Smooth muscle cell (in vitro differentiated cells): ENCODE data around the gene HSPD1. TPM values are rescaled to one million over a fixed set of nuclear protein-coding genes. Genes with fewer than 3 reads are reported as not detected.

Experiments used
- DNase-seq: peaks from one replicate; lab custom pipeline; 2025; ENCODE audit not compliant: unreplicated experiment; lab: John Stamatoyannopoulos, UW
- H2AFZ ChIP-seq: fragments of 200-600 bp; sonication (generic); 2 replicates; pipeline ENCODE4 v1.6.0; 2016; ENCODE audit warnings: antibody characterized with exemption, low read depth, mild to moderate bottlenecking
- H3F3A ChIP-seq: fragments of 200-600 bp; sonication (generic); 2 replicates; pipeline ENCODE4 v1.6.0; 2017; ENCODE audit warnings: antibody characterized with exemption, low read depth
- H3K27ac ChIP-seq: fragments of 200-600 bp; sonication (generic); 2 replicates; pipeline ENCODE4 v1.5.1; 2016; ENCODE audit warnings: low read depth, mild to moderate bottlenecking
- H3K27me3 ChIP-seq: fragments of 200-600 bp; sonication (generic); 2 replicates; pipeline ENCODE4 v1.6.1; 2016; ENCODE audit warnings: low read depth, mild to moderate bottlenecking
- H3K36me3 ChIP-seq: fragments of 200-600 bp; sonication (generic); 2 replicates; pipeline ENCODE4 v1.5.1; 2016; ENCODE audit warnings: low read depth
- H3K4me1 ChIP-seq: fragments of 200-600 bp; sonication (generic); 2 replicates; pipeline ENCODE4 v1.5.1; 2016; ENCODE audit warnings: low read depth
- H3K4me2 ChIP-seq: fragments of 200-600 bp; sonication (generic); 2 replicates; pipeline ENCODE4 v1.6.0; 2016; ENCODE audit warnings: mild to moderate bottlenecking
- H3K4me3 ChIP-seq: fragments of 200-600 bp; sonication (generic); 2 replicates; pipeline ENCODE4 v1.5.1; 2016; ENCODE audit warnings: mild to moderate bottlenecking
- H3K79me2 ChIP-seq: fragments of 200-600 bp; sonication (generic); 2 replicates; pipeline ENCODE4 v1.6.0; 2016; ENCODE audit warnings: low read depth, mild to moderate bottlenecking
- H3K9ac ChIP-seq: fragments of 200-600 bp; sonication (generic); 2 replicates; pipeline ENCODE4 v1.6.0; 2016; ENCODE audit warnings: low read depth
- H3K9me3 ChIP-seq: fragments of 200-600 bp; sonication (generic); replicated peaks from 2 replicates; pipeline ENCODE4 v1.5.1; 2016; ENCODE audit warnings: low read depth
- H4K20me1 ChIP-seq: fragments of 200-600 bp; sonication (generic); 2 replicates; pipeline ENCODE4 v1.6.0; 2016; ENCODE audit warnings: low read depth
- WGBS: methylation state at CpG from one replicate; pipeline ENCODE4 v1.1.7; 2016; ENCODE audit warnings: low lambda C conversion rate; 5-methylcytosine and 5-hydroxymethylcytosine counted together
- polyA plus RNA-seq: library from polyadenylated mRNA; unstranded; fragments of >200 nt; fragmentation: Nextera tagmentation; extraction: Ambion mirVana; gene quantifications from 2 replicates; pipeline ENCODE4 v1.2.1, GENCODE V29; 2016
- total RNA-seq: library from RNA; depleted of rRNA; stranded (reverse); fragments of >200 nt; gene quantifications from 2 replicates; pipeline ENCODE4 v1.2.3, GENCODE V29; 2014
- TF ChIP-seq, protein P1 (sequence below): fragments of 200-600 bp; sonication (generic); IDR thresholded peaks from 2 replicates; pipeline ENCODE4 v1.5.1; 2017; ENCODE audit warnings: borderline replicate concordance, mild to moderate bottlenecking, antibody characterized with exemption; ENCODE audit not compliant: insufficient read depth, poor library complexity, severe bottlenecking

HSPD1 gene
- total and polyA plus RNA-seq, 2 experiments from 2014 or later = 142 to 145 TPM

DNA sequence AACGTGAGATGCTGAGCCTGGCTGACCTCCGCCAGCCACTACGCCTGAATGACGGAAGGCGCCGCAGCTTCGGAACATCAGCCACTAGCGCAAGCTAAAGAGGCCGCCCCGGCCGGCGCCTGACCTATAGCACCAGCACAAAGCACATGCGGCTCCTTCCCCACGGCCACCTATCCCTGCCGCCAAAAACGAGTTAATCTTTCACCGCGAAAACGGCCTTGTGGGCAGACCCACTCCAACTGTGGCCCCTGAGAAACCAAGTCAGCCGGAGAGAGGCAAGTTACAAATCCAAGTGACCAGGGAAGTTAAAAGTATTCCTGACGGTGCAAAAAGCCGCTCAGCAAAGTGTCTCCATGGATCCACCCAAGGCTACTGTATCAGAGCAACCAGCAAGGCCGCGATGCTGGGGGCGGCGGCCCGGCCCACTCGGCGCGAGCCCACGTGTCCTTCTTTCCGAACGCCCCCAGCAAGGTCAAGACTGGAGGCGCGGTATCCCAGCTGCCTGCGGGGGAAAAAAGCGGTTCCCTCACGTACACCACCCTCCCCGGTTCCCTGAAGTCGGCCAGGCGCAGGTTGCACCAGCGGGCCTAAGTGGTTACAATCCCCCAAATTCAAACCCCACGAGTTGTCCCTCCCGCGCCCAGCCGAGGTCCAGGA, 575 bp downstream of the HSPD1 start:
- Histone ChIP-seq H3K4me2 (peak overlapping the region; percentile 97), H2AFZ (no peak overlapping the region), H3K27me3 (no peaks in the 10 kb centered on the region), H3K79me2 (peaks cover 88% of the 10 kb centered on the region), H3K9me3 (no peaks in the 10 kb centered on the region), H4K20me1 (peaks cover 38% of the 10 kb centered on the region), H3F3A (no peaks in the 10 kb centered on the region), H3K9ac (peak overlapping the region; percentile 92), H3K4me3 (peak overlapping the region; percentile 86), H3K4me1 (peaks cover 38% of the 10 kb centered on the region), H3K27ac (peak overlapping the region; percentile 98), H3K36me3 (peaks cover 17% of the 10 kb centered on the region)
- under 1% methylated on average over 43 of the region's 46 CpGs for WGBS
- DNase-seq = peak; percentile 33
- TF ChIP-seq, protein P1, sequence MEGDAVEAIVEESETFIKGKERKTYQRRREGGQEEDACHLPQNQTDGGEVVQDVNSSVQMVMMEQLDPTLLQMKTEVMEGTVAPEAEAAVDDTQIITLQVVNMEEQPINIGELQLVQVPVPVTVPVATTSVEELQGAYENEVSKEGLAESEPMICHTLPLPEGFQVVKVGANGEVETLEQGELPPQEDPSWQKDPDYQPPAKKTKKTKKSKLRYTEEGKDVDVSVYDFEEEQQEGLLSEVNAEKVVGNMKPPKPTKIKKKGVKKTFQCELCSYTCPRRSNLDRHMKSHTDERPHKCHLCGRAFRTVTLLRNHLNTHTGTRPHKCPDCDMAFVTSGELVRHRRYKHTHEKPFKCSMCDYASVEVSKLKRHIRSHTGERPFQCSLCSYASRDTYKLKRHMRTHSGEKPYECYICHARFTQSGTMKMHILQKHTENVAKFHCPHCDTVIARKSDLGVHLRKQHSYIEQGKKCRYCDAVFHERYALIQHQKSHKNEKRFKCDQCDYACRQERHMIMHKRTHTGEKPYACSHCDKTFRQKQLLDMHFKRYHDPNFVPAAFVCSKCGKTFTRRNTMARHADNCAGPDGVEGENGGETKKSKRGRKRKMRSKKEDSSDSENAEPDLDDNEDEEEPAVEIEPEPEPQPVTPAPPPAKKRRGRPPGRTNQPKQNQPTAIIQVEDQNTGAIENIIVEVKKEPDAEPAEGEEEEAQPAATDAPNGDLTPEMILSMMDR = no peak

DNA sequence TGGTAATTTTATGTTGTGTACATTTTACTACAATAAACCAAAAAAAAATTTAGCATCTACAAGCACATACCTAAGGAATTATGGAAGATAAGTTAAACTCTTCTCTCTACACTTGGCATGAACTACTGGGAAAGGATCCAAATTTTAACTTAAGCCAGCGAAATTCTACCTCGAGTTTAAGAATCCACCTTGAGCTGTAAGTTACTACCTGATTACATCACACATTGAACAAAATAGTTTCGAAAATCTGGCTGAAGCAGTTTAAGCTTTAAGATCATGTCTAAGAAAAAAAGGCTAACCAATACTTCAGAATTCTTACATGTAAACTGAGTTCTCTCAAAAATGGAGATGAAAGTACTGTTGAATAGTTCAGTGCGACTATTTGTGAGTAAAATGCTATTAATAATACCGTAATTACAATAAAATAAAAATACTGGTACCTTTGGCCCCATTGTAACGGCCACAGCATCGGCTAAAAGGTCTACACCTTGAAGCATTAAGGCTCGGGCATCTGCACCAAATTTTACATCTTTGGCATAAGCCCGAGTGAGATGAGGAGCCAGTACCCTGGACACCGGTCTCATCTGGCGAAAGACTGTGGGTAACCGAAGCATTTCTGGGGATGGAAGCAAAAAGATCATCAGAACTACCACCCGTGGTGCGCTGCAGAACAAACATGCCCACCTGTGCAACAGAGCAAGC, 1.3 kb downstream of the HSPD1 start:
- peak overlapping the region; percentile 92 for H3K9ac ChIP-seq
- no peak overlapping the region for H2AFZ ChIP-seq
- H3K36me3 ChIP-seq = peaks cover 17% of the 10 kb centered on the region
- no peak for DNase-seq
- peak overlapping the region; percentile 86 for H3K4me3 ChIP-seq
- peaks cover 88% of the 10 kb centered on the region for H3K79me2 ChIP-seq
- peaks cover 38% of the 10 kb centered on the region for H4K20me1 ChIP-seq
- TF ChIP-seq, protein P1 = no peak
- H3K27me3 ChIP-seq = no peaks in the 10 kb centered on the region
- peak overlapping the region; percentile 97 for H3K4me2 ChIP-seq
- H3K27ac ChIP-seq = peak overlapping the region; percentile 98
- peaks cover 38% of the 10 kb centered on the region for H3K4me1 ChIP-seq
- H3F3A ChIP-seq = no peaks in the 10 kb centered on the region
- H3K9me3 ChIP-seq = no peaks in the 10 kb centered on the region
- 12% methylated on average over 14 of the region's 14 CpGs for WGBS

DNA sequence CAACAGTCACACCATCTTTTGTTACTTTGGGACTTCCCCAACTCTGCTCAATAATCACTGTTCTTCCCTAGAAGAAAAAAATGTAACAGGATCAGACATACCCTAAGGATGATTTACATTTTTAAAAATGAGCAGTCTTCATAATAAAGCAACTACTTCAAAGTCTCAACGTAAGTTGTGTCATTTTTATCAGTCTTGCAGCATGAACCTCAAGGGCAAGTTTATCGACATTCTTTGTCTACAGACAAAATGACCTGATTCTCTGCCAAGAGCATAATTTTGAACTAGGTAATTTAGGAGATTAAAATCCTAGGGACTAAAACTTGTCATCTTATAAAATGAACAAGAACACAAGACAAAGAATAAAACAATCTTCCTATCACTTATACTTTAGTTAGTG, 2.3 kb downstream of the HSPD1 start:
- H3K27me3 ChIP-seq = no peaks in the 10 kb centered on the region
- no peaks in the 10 kb centered on the region for H3K9me3 ChIP-seq
- peaks cover 12% of the 10 kb centered on the region for H3K36me3 ChIP-seq
- TF ChIP-seq, protein P1 = no peak
- peak overlapping the region; percentile 92 for H3K9ac ChIP-seq
- WGBS = 36% methylated on average over 2 of the region's 2 CpGs
- no peak overlapping the region for H2AFZ ChIP-seq
- H4K20me1 ChIP-seq = peaks cover 43% of the 10 kb centered on the region
- peaks cover 87% of the 10 kb centered on the region for H3K79me2 ChIP-seq
- H3K27ac ChIP-seq = peak overlapping the region; percentile 98
- peak overlapping the region; percentile 86 for H3K4me3 ChIP-seq
- no peak for DNase-seq
- H3F3A ChIP-seq = peaks cover 9% of the 10 kb centered on the region
- H3K4me2 ChIP-seq = peak overlapping the region; percentile 97
- peaks cover 32% of the 10 kb centered on the region for H3K4me1 ChIP-seq

DNA sequence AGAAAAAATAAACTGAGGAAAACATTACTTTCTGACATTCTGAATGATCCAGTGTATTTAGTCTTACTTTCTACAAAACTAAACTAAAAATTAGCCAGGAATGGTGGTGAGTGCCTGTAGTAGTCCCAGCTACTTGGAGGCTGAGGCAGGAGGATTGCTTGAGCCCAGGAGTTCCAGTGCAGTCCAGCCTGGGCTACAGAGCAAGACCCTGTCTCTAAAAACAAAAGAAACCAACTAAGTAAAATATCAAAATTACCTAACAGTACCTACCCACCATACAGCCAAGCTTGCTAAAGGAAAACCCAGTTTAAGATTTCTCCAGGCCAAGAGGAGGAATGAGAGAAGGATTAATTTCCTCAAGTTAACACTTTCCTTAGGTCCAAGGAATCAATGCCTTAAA, 2.9 kb downstream of the HSPD1 start:
- H3K4me2 ChIP-seq = peak overlapping the region; percentile 3
- H3K36me3 ChIP-seq = peaks cover 12% of the 10 kb centered on the region
- TF ChIP-seq, protein P1 = no peak
- H3F3A ChIP-seq = peaks cover 9% of the 10 kb centered on the region
- peaks cover 83% of the 10 kb centered on the region for H3K79me2 ChIP-seq
- H3K9me3 ChIP-seq = no peaks in the 10 kb centered on the region
- no peak overlapping the region for H3K4me3 ChIP-seq
- H3K27ac ChIP-seq = peak overlapping the region; percentile 13
- H4K20me1 ChIP-seq = peaks cover 49% of the 10 kb centered on the region
- H2AFZ ChIP-seq = no peak overlapping the region
- no peak for DNase-seq
- no peak overlapping the region for H3K9ac ChIP-seq
- peaks cover 25% of the 10 kb centered on the region for H3K4me1 ChIP-seq
- H3K27me3 ChIP-seq = no peaks in the 10 kb centered on the region
